Esophagus muscularis mucosa (tissue), 4 donors: ENCODE data around the gene ZFHX3. TPM values are rescaled to one million over a fixed set of nuclear protein-coding genes. Genes with fewer than 3 reads are reported as not detected.

Experiments used
- DNase-seq: peaks from one replicate; pipeline ENCODE4 v3.0.0-alpha.2; 2017; ENCODE audit errors: extremely low spot score
- H3K27ac ChIP-seq, 4 donors: fragments of 200-600 bp; sonication (generic); replicated peaks in 1 of 4; 1 replicate in 3 of 4; 2 replicates in 1 of 4; pipeline ENCODE4 v1.5.1; 2016 to 2019; ENCODE audit warnings: mild to moderate bottlenecking in 1 of 4
- H3K27me3 ChIP-seq, 4 donors: fragments of 200-600 bp; sonication (generic); one replicate each; pipeline versions ENCODE4 v1.5.1 to v1.6.0; 2016 to 2019
- H3K36me3 ChIP-seq, 4 donors: fragments of 200-600 bp; sonication (generic); one replicate each; pipeline ENCODE4 v1.5.1; 2016 to 2019
- H3K4me1 ChIP-seq, 4 donors: fragments of 200-600 bp; sonication (generic); one replicate each; pipeline ENCODE4 v1.5.1; 2016 to 2019
- H3K4me3 ChIP-seq, 4 donors: fragments of 200-600 bp; sonication (generic); 1 replicate in 2 of 4; 2 replicates in 2 of 4; pipeline ENCODE4 v1.5.1; 2016 to 2019; ENCODE audit warnings: mild to moderate bottlenecking in 4 of 4, moderate library complexity in 1 of 4
- H3K9me3 ChIP-seq, 4 donors: fragments of 200-600 bp; sonication (generic); 1 replicate in 3 of 4; 2 replicates in 1 of 4; pipeline ENCODE4 v1.5.1; 2016 to 2019
- EP300 ChIP-seq: sonication (generic); formaldehyde crosslinking; IDR thresholded peaks from one replicate; pipeline ENCODE4 v1.6.1; 2017; ENCODE audit warnings: antibody characterized with exemption
- POLR2A ChIP-seq: fragments of 450-650 bp; IDR thresholded peaks from one replicate; pipeline ENCODE4 v1.6.1; 2017; ENCODE audit warnings: antibody characterized with exemption, moderate library complexity, mild to moderate bottlenecking, low read depth
- POLR2AphosphoS5 ChIP-seq, 2 donors: sonication (generic); formaldehyde crosslinking; IDR thresholded peaks; one replicate each; pipeline ENCODE4 v1.6.1; 2017; ENCODE audit warnings: antibody characterized with exemption in 2 of 2
- WGBS: methylation state at CpG from one replicate; pipeline ENCODE4 v1.1.5; 2018; 5-methylcytosine and 5-hydroxymethylcytosine counted together
- intact Hi-C: fragments of 100-400 bp; cut with DNase I; formaldehyde crosslinking; loops from one replicate; pipeline ENCODE4 v1.15.1; 2023
- total RNA-seq, 4 donors: library from RNA; depleted of rRNA; stranded (reverse); fragments of >200 nt; gene quantifications; one replicate each; pipeline versions ENCODE4 v1.1.0 to v1.2.1, GENCODE V29; 2016
- TF ChIP-seq, protein P1 (sequence below), 3 experiments: fragments of 200-600 bp in 2 of 3; fragments of 450-650 bp in 1 of 3; sonication (generic) in 2 of 3; IDR thresholded peaks; one replicate each; pipeline ENCODE4 v1.5.1; 2017 to 2019; ENCODE audit warnings: antibody characterized with exemption in 3 of 3, mild to moderate bottlenecking in 2 of 3, moderate library complexity in 1 of 3

ZFHX3 gene
- total RNA-seq, 4 donors from 2014 or later: 25.7 to 53.0 (median 30.6) TPM

DNA sequence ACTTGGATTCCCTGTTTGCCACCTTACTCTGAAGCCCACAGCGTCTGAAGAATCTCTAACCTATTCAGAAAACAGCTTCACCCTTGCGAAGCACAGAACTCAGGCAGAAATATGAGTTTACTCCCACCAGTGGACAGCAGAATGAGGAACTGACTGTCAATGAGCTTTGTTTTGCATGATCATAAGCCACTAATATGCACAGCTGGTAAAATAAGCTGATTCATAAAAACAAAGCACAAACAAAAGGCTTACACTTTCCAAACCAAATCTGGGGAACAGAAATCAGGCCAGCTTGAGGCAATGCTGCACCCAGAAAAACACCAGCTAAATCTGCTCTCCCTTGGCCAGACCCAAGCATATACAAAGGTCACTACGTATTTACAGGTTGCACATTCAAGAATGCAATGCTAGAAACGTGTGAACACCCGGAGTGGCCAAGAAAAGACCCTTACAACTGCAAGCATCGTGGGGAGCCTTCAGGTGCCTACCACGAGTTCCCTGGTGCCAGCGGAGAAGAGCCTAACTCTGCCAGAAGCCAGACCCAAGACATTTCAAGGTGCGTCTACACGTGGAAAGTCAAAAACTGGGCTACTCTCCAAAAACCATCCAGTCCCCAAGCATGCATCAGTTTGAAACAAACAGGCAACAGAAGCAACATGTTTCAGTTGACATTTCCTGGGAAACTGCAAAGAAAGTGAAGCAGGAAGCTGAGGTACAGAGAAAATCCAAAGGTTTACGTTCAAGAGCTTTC, 207.1 kb downstream of the ZFHX3 start:
- no peak overlapping the region for H3K4me3 ChIP-seq
- intact Hi-C loops: no loop called here
- WGBS: 67% methylated on average over 11 of the region's 11 CpGs
- peaks cover 9 to 51% (median 38%) of the 10 kb centered on the region in 4 donors for H3K4me1 ChIP-seq
- H3K27ac ChIP-seq: no peak overlapping the region
- no peaks in the 10 kb centered on the region for H3K9me3 ChIP-seq
- no peaks in the 10 kb centered on the region for H3K36me3 ChIP-seq
- DNase-seq: no peak
- H3K27me3 ChIP-seq: no peaks in the 10 kb centered on the region
- no peak for TF ChIP-seq POLR2AphosphoS5 (IDR thresholded peaks at IDR 0.05)
- TF ChIP-seq, protein P1, sequence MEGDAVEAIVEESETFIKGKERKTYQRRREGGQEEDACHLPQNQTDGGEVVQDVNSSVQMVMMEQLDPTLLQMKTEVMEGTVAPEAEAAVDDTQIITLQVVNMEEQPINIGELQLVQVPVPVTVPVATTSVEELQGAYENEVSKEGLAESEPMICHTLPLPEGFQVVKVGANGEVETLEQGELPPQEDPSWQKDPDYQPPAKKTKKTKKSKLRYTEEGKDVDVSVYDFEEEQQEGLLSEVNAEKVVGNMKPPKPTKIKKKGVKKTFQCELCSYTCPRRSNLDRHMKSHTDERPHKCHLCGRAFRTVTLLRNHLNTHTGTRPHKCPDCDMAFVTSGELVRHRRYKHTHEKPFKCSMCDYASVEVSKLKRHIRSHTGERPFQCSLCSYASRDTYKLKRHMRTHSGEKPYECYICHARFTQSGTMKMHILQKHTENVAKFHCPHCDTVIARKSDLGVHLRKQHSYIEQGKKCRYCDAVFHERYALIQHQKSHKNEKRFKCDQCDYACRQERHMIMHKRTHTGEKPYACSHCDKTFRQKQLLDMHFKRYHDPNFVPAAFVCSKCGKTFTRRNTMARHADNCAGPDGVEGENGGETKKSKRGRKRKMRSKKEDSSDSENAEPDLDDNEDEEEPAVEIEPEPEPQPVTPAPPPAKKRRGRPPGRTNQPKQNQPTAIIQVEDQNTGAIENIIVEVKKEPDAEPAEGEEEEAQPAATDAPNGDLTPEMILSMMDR (IDR thresholded peaks at IDR 0.05): no peak
- no peak for TF ChIP-seq POLR2A
- no peak for TF ChIP-seq EP300

- WGBS: 97% methylated on average over 13 of the region's 13 CpGs
- no peak overlapping the region for H3K4me3 ChIP-seq
- H3K4me1 ChIP-seq: peaks cover 7 to 42% (median 33%) of the 10 kb centered on the region in 4 donors
- no peaks in the 10 kb centered on the region for H3K9me3 ChIP-seq
- no peaks in the 10 kb centered on the region for H3K36me3 ChIP-seq
- TF ChIP-seq POLR2AphosphoS5 (IDR thresholded peaks at IDR 0.05) (no peak), EP300 (no peak), POLR2A (no peak)
- TF ChIP-seq, protein P1 (IDR thresholded peaks at IDR 0.05): no peak
- no peak for DNase-seq
- no peaks in the 10 kb centered on the region for H3K27me3 ChIP-seq
- intact Hi-C loops: no loop called here
- H3K27ac ChIP-seq: no peak overlapping the region
Observed at GRCh38 chr16:72838951-72839350, 209.0 kb downstream of the ZFHX3 start.

DNA sequence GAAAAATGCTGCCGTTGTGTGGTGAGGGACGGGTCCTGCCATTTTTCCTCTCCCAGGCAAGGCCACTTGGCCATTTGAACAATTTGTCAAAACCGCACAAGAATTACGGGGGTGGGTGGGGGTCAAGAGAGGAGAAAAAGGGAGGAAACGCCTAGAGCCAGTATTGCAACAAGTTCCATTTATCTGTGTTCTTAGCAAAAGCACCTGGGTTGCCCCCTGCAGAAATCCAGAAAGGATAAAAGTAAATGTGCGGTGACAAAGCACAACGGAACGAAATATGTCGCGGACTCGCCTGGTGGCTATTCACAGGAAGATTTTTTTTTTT, 209.4 kb downstream of the ZFHX3 start:
- Histone ChIP-seq H3K4me1 (peaks cover 7 to 42% (median 33%) of the 10 kb centered on the region in 4 donors), H3K9me3 (no peaks in the 10 kb centered on the region), H3K27me3 (no peaks in the 10 kb centered on the region), H3K27ac (peak overlapping the region in 1 of 4 donors; percentile 27), H3K36me3 (no peaks in the 10 kb centered on the region), H3K4me3 (no peak overlapping the region)
- intact Hi-C loops: no loop called here
- 78% methylated on average over 11 of the region's 11 CpGs for WGBS
- no peak for DNase-seq
- TF ChIP-seq, protein P1 (IDR thresholded peaks at IDR 0.05): peak in 1 of 3 experiments; percentile 19
- TF ChIP-seq POLR2A: no peak

DNA sequence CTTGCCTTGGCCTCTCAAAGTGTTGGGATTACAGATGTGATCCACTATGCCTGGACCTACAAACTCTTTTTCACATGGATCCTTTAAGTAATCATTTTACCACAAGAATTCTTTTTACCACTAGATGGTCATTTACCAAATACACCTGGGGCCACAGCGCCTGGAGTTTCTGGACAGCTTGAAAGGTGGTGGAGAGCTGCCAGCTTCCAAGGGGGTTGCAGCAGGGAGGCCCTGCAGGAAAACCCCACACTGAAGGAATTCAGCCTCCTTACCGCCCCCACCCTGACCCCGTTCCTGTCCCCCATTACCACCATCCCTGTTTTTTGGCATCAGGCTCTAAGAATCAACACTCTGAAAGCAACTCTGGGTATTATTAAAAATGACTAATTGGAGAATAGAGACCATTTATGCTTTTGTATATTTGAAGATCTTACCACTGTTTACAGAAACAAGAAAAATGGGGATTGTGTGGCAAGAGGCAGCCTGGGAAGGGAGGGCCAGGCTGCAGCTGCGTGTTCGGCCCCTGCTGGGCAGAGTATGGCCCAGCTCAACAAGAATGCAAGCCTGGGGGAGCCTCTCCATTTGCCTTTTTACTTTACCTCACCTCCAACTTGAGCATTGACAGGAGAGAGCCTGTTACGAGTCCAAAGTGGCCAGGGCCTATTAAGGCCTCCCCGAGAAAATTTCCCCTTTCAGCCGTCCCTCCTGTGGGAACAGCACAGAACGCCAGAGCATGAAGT, 209.9 kb downstream of the ZFHX3 start:
- no peak overlapping the region for H3K4me3 ChIP-seq
- H3K36me3 ChIP-seq: no peaks in the 10 kb centered on the region
- H3K9me3 ChIP-seq: no peaks in the 10 kb centered on the region
- WGBS: 60% methylated on average over 9 of the region's 9 CpGs
- intact Hi-C loops: no loop called here
- no peaks in the 10 kb centered on the region for H3K27me3 ChIP-seq
- H3K27ac ChIP-seq: peak overlapping the region in 1 of 4 donors; percentile 27
- H3K4me1 ChIP-seq: peaks cover 9 to 47% (median 34%) of the 10 kb centered on the region in 4 donors
- TF ChIP-seq POLR2A: no peak
- TF ChIP-seq POLR2AphosphoS5 (IDR thresholded peaks at IDR 0.05): no peak
- TF ChIP-seq, protein P1 (IDR thresholded peaks at IDR 0.05): no peak
- no peak for TF ChIP-seq EP300
- DNase-seq: no peak
